Left ventricle myocardium inferior (tissue), 1 donor: ENCODE results near the gene WNT9B. TPM values are rescaled to one million over a fixed set of nuclear protein-coding genes. Genes with fewer than 3 reads are reported as not detected.

Experiments
- DNase-seq: peaks from one replicate; pipeline ENCODE4 v3.0.0-alpha.2; 2020
- H3K27ac ChIP-seq: fragments of 200-600 bp; replicated peaks from 2 replicates; pipeline ENCODE4 v1.8.0; 2021
- H3K27me3 ChIP-seq: fragments of 200-600 bp; 2 replicates; pipeline ENCODE4 v1.8.0; 2021; ENCODE audit warnings: low read depth
- H3K36me3 ChIP-seq: fragments of 200-600 bp; 2 replicates; pipeline ENCODE4 v1.8.0; 2021
- H3K4me1 ChIP-seq: fragments of 200-600 bp; 2 replicates; pipeline ENCODE4 v1.8.0; 2021
- H3K4me3 ChIP-seq: fragments of 200-600 bp; 2 replicates; pipeline ENCODE4 v1.8.0; 2021; ENCODE audit warnings: mild to moderate bottlenecking, moderate library complexity
- H3K9me3 ChIP-seq: fragments of 200-600 bp; replicated peaks from 2 replicates; pipeline ENCODE4 v1.8.0; 2021
- CTCF ChIP-seq: fragments of 200-600 bp; IDR thresholded peaks from 2 replicates; pipeline ENCODE4 v1.8.0; 2021; ENCODE audit warnings: antibody characterized with exemption, mild to moderate bottlenecking, borderline replicate concordance
- intact Hi-C: fragments of 100-400 bp; cut with micrococcal nuclease; formaldehyde crosslinking; loops from one replicate; pipeline ENCODE4 v1.11.0; 2022
- total RNA-seq: library from RNA; stranded (reverse); fragmentation: NEBNext Ultra II Directional; extraction: Animal tissue kit (Norgen Biotek cat#: 25700); gene quantifications from one replicate; pipeline ENCODE4 v1.2.1, GENCODE V29; 2021
- donor health status: DM: no; HTN: yes; CAD: no; lungs with severe emphysema.

Gene WNT9B
- total RNA-seq, 1 donor from 2014 or later = 0.85 TPM

GRCh38 chr17:46894476-46895151 is 43.2 kb downstream of the WNT9B start:
- Histone ChIP-seq H3K9me3 (no peaks in the 10 kb centered on the region), H3K27ac (peak overlapping the region; percentile 30), H3K4me1 (peaks cover 12% of the 10 kb centered on the region), H3K36me3 (no peaks in the 10 kb centered on the region), H3K4me3 (no peak overlapping the region), H3K27me3 (peaks cover 75% of the 10 kb centered on the region)
- no peak for TF ChIP-seq CTCF
- no peak for DNase-seq
- intact Hi-C loops = no loop called here

- peaks cover 69% of the 10 kb centered on the region for H3K27me3 ChIP-seq
- peaks cover 12% of the 10 kb centered on the region for H3K4me1 ChIP-seq
- DNase-seq = no peak
- no peak for TF ChIP-seq CTCF
- no peaks in the 10 kb centered on the region for H3K9me3 ChIP-seq
- H3K36me3 ChIP-seq = no peaks in the 10 kb centered on the region
- intact Hi-C loops = no loop called here
- H3K4me3 ChIP-seq = no peak overlapping the region
- H3K27ac ChIP-seq = peak overlapping the region; percentile 30
Observed at GRCh38 chr17:46895171-46895570, 43.8 kb downstream of the WNT9B start.

GRCh38 chr17:46896991-46897390 is 45.6 kb downstream of the WNT9B start:
- Histone ChIP-seq H3K36me3 (no peaks in the 10 kb centered on the region), H3K27me3 (peaks cover 51% of the 10 kb centered on the region), H3K4me3 (no peak overlapping the region), H3K27ac (no peak overlapping the region), H3K9me3 (no peaks in the 10 kb centered on the region), H3K4me1 (peaks cover 12% of the 10 kb centered on the region)
- DNase-seq = no peak
- TF ChIP-seq CTCF = no peak
- intact Hi-C loops = no loop called here

GRCh38 chr17:46898364-46898763 is 47.0 kb downstream of the WNT9B start:
- no peak for DNase-seq
- intact Hi-C loops = no loop called here
- Histone ChIP-seq H3K27me3 (peaks cover 37% of the 10 kb centered on the region), H3K9me3 (no peaks in the 10 kb centered on the region), H3K36me3 (no peaks in the 10 kb centered on the region), H3K4me1 (peaks cover 12% of the 10 kb centered on the region), H3K27ac (no peak overlapping the region), H3K4me3 (no peak overlapping the region)
- no peak for TF ChIP-seq CTCF

- no peak for TF ChIP-seq CTCF
- H3K9me3 ChIP-seq = no peaks in the 10 kb centered on the region
- H3K4me1 ChIP-seq = peaks cover 12% of the 10 kb centered on the region
- H3K27ac ChIP-seq = no peak overlapping the region
- intact Hi-C loops = no loop called here
- DNase-seq = no peak
- no peaks in the 10 kb centered on the region for H3K36me3 ChIP-seq
- H3K4me3 ChIP-seq = no peak overlapping the region
- peaks cover 32% of the 10 kb centered on the region for H3K27me3 ChIP-seq
Observed at GRCh38 chr17:46898860-46899259, 47.5 kb downstream of the WNT9B start.
